ENCODE measurements around the gene ARL16.

The ARL16 gene

DNA sequence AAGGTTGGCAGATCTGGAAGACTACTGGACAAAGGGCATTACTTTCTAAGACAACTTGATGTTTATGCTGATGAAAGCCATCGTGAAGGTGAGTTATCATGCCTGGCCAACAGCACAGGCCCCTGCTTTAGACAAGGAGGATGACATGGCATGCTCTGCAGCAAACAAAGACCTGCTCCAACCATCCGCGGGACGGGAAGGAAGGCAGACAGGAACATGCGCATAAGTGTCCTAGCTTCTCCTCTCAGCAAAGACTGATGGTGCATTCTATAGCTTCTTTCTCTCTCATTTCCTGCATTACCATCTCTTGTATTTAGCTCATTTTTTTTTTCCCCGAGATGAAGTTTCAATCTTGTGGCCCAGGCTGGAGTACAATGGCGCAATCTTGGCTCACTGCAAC, 52.1 kb downstream of the ARL16 start:
- H3K9me3 ChIP-seq (ENCODE audit: severe bottlenecking) = no peaks in the 10 kb centered on the region
- DNase-seq (ENCODE audit: low spot score) (no peak), ATAC-seq (ENCODE audit: low read depth) (no peak)
- H3K36me3 ChIP-seq (ENCODE audit: low read depth) = peaks cover 67% of the 10 kb centered on the region
- TF ChIP-seq, protein P1, sequence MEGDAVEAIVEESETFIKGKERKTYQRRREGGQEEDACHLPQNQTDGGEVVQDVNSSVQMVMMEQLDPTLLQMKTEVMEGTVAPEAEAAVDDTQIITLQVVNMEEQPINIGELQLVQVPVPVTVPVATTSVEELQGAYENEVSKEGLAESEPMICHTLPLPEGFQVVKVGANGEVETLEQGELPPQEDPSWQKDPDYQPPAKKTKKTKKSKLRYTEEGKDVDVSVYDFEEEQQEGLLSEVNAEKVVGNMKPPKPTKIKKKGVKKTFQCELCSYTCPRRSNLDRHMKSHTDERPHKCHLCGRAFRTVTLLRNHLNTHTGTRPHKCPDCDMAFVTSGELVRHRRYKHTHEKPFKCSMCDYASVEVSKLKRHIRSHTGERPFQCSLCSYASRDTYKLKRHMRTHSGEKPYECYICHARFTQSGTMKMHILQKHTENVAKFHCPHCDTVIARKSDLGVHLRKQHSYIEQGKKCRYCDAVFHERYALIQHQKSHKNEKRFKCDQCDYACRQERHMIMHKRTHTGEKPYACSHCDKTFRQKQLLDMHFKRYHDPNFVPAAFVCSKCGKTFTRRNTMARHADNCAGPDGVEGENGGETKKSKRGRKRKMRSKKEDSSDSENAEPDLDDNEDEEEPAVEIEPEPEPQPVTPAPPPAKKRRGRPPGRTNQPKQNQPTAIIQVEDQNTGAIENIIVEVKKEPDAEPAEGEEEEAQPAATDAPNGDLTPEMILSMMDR (IDR thresholded peaks at IDR 0.05; ENCODE audit: poor library complexity, severe bottlenecking) = no peak
- H3K4me1 ChIP-seq (ENCODE audit: insufficient read depth, poor library complexity, severe bottlenecking) = peaks cover 6% of the 10 kb centered on the region
- H3K27me3 ChIP-seq (ENCODE audit: insufficient read depth, poor library complexity, severe bottlenecking) = no peaks in the 10 kb centered on the region
- no peak overlapping the region for H3K4me3 ChIP-seq (ENCODE audit: severe bottlenecking)
- no peak overlapping the region for H3K27ac ChIP-seq (ENCODE audit: poor library complexity, severe bottlenecking)
